Peyer's patch (tissue), 4 donors: ENCODE data around the gene MICAL3. TPM values are rescaled to one million over a fixed set of nuclear protein-coding genes. Genes with fewer than 3 reads are reported as not detected.

Source experiments
- DNase-seq, 3 donors: peaks; one replicate each; pipeline ENCODE4 v3.0.0-alpha.2; 2017 to 2019
- H3K27ac ChIP-seq, 4 donors: fragments of 200-600 bp; sonication (generic); one replicate each; pipeline ENCODE4 v1.5.1; 2016 to 2019
- H3K27me3 ChIP-seq, 2 donors: fragments of 200-600 bp; sonication (generic); one replicate each; pipeline ENCODE4 v1.5.1; 2019
- H3K36me3 ChIP-seq, 3 donors: fragments of 200-600 bp; sonication (generic); one replicate each; pipeline ENCODE4 v1.5.1; 2016 to 2019
- H3K4me1 ChIP-seq, 4 donors: fragments of 200-600 bp; sonication (generic); one replicate each; pipeline ENCODE4 v1.5.1; 2016 to 2019
- H3K4me3 ChIP-seq, 4 donors: fragments of 200-600 bp; sonication (generic); 1 replicate in 3 of 4; 2 replicates in 1 of 4; pipeline ENCODE4 v1.5.1; 2016 to 2019; ENCODE audit warnings: mild to moderate bottlenecking in 1 of 4
- H3K9me3 ChIP-seq, 4 donors: fragments of 200-600 bp; sonication (generic); one replicate each; pipeline ENCODE4 v1.5.1; 2016 to 2019; ENCODE audit warnings: mild to moderate bottlenecking in 1 of 4
- CTCF ChIP-seq, 6 experiments: fragments of 450-650 bp in 4 of 6; fragments of 200-600 bp in 2 of 6; sonication (generic) in 1 of 6; IDR thresholded peaks; one replicate each; pipeline ENCODE4 v1.5.1; 2017 to 2019; ENCODE audit warnings: antibody characterized with exemption in 6 of 6, mild to moderate bottlenecking in 3 of 6, moderate library complexity in 1 of 6
- POLR2A ChIP-seq, 2 donors: fragments of 450-650 bp; IDR thresholded peaks; one replicate each; pipeline ENCODE4 v1.5.1; 2017; ENCODE audit warnings: antibody characterized with exemption in 2 of 2, mild to moderate bottlenecking in 2 of 2, moderate library complexity in 2 of 2
- total RNA-seq, 4 donors: library from RNA; depleted of rRNA; stranded (reverse); fragments of >200 nt; gene quantifications; one replicate each; pipeline ENCODE4 v1.1.0, GENCODE V29; 2016

MICAL3 gene
- total RNA-seq, 4 donors from 2014 or later = 68.5 to 99.1 (median 88.7) TPM

GRCh38 chr22:17864398-17865182 lies 159.8 kb downstream of the MICAL3 start:
- Histone ChIP-seq H3K27me3 (no peaks in the 10 kb centered on the region), H3K9me3 (no peaks in the 10 kb centered on the region), H3K4me1 (peaks cover 0 to 44% (median 8%) of the 10 kb centered on the region in 4 donors), H3K27ac (peak overlapping the region in 1 of 4 donors; percentile 31), H3K36me3 (peaks cover 0 to 38% (median 5%) of the 10 kb centered on the region in 3 donors), H3K4me3 (no peak overlapping the region)
- TF ChIP-seq POLR2A (IDR thresholded peaks at IDR 0.05) (no peak), CTCF (IDR thresholded peaks at IDR 0.05) (no peak)
- no peak for DNase-seq

GRCh38 chr22:17862646-17863181 lies 161.6 kb downstream of the MICAL3 start:
- Histone ChIP-seq H3K27ac (no peak overlapping the region), H3K4me1 (peaks cover 0 to 44% (median 5%) of the 10 kb centered on the region in 4 donors), H3K27me3 (no peaks in the 10 kb centered on the region), H3K36me3 (peaks cover 0 to 38% (median 5%) of the 10 kb centered on the region in 3 donors), H3K4me3 (no peak overlapping the region), H3K9me3 (no peaks in the 10 kb centered on the region)
- no peak for DNase-seq
- no peak for TF ChIP-seq POLR2A (IDR thresholded peaks at IDR 0.05)
- no peak for TF ChIP-seq CTCF (IDR thresholded peaks at IDR 0.05)

- no peak for TF ChIP-seq CTCF (IDR thresholded peaks at IDR 0.05)
- TF ChIP-seq POLR2A (IDR thresholded peaks at IDR 0.05) = no peak
- peaks cover 0 to 42% (median 5%) of the 10 kb centered on the region in 4 donors for H3K4me1 ChIP-seq
- no peak overlapping the region for H3K27ac ChIP-seq
These were observed 162.5 kb downstream of the MICAL3 start for GRCh38 chr22:17861909-17862308.

GRCh38 chr22:17860220-17860965 lies 164.0 kb downstream of the MICAL3 start:
- TF ChIP-seq CTCF (IDR thresholded peaks at IDR 0.05) (no peak), POLR2A (IDR thresholded peaks at IDR 0.05) (no peak)
- H3K27ac ChIP-seq = peak overlapping the region in 1 of 4 donors; percentile 92
- no peak for DNase-seq
- H3K27me3 ChIP-seq = no peaks in the 10 kb centered on the region
- no peaks in the 10 kb centered on the region for H3K9me3 ChIP-seq
- peaks cover 0 to 32% (median 5%) of the 10 kb centered on the region in 3 donors for H3K36me3 ChIP-seq
- peaks cover 0 to 38% (median 5%) of the 10 kb centered on the region in 4 donors for H3K4me1 ChIP-seq
- H3K4me3 ChIP-seq = no peak overlapping the region

More at GRCh38 chr22:17861909-17862308, 162.5 kb downstream of the MICAL3 start:
- H3K9me3 ChIP-seq = no peaks in the 10 kb centered on the region
- no peak for DNase-seq
- peaks cover 0 to 38% (median 5%) of the 10 kb centered on the region in 3 donors for H3K36me3 ChIP-seq
- H3K4me3 ChIP-seq = no peak overlapping the region
- H3K27me3 ChIP-seq = no peaks in the 10 kb centered on the region

GRCh38 chr22:17858033-17858432 lies 166.3 kb downstream of the MICAL3 start:
- H3K4me3 ChIP-seq = no peak overlapping the region
- no peak for TF ChIP-seq POLR2A (IDR thresholded peaks at IDR 0.05)
- no peak for TF ChIP-seq CTCF (IDR thresholded peaks at IDR 0.05)
- H3K27ac ChIP-seq = peak overlapping the region in 3 of 4 donors; percentile 69 to 96 (median 92)
- H3K9me3 ChIP-seq = no peaks in the 10 kb centered on the region
- no peaks in the 10 kb centered on the region for H3K27me3 ChIP-seq
- H3K36me3 ChIP-seq = peaks cover 0 to 8% (median 0%) of the 10 kb centered on the region in 3 donors
- peaks cover 0 to 35% (median 5%) of the 10 kb centered on the region in 4 donors for H3K4me1 ChIP-seq
- peak in 2 of 3 donors; percentile 72 to 77 for DNase-seq
